A549 (cell line): ENCODE data around the gene HESX1. TPM values are rescaled to one million over a fixed set of nuclear protein-coding genes. Genes with fewer than 3 reads are reported as not detected.

ENCODE experiments used
- ATAC-seq, 2 experiments: fragments of 200-7000 bp in 1 of 2; fragments of >200 bp in 1 of 2; cut with Nextera tagmentation in 1 of 2; cut with Tn5 transposase in 1 of 2; 3 replicates each; pipeline versions ENCODE4 v1.8.0 to v1.9.1; 2018 to 2020; ENCODE audit warnings: mild to moderate bottlenecking in 1 of 2, moderate library complexity in 1 of 2
- CTCF ChIA-PET: fragments of 300-600 bp; sonication (Branson Sonifier 250); formaldehyde crosslinking; extraction: SDS; loops from one replicate; lab custom pipeline; 2021; ENCODE audit warnings: antibody characterized with exemption, inconsistent platforms; lab: Yijun Ruan, JAX
- POLR2A ChIA-PET: fragments of 350-600 bp; formaldehyde crosslinking; extraction: SDS; loops from one replicate; lab custom pipeline; 2021; ENCODE audit warnings: antibody characterized with exemption, inconsistent platforms; lab: Yijun Ruan, JAX
- DNase-seq, 2 experiments: peaks; one replicate each; pipeline versions ENCODE4 v3.0.0 to v3.0.0-alpha.2; 2011 to 2016; ENCODE audit warnings: low read depth in 1 of 2, low spot score in 1 of 2
- FAIRE-seq: peaks from 2 replicates; lab custom pipeline; 2011; peaks lifted over from hg19 to GRCh38; lab: Jason Lieb, UNC
- H3K27ac ChIP-seq, 2 experiments: fragments of >200 bp; sonication (Bioruptor Twin); formaldehyde crosslinking; 3 replicates each; pipeline ENCODE4 v1.5.1; 2016 to 2017
- H3K4me1 ChIP-seq: fragments of >200 bp; sonication (Bioruptor Twin); formaldehyde crosslinking; 3 replicates; pipeline ENCODE4 v1.6.1; 2016
- H3K4me2 ChIP-seq: fragments of >200 bp; sonication (Bioruptor Twin); formaldehyde crosslinking; 3 replicates; pipeline ENCODE4 v1.6.1; 2016
- H3K4me3 ChIP-seq: fragments of >200 bp; sonication (Bioruptor Twin); formaldehyde crosslinking; 3 replicates; pipeline ENCODE4 v1.5.1; 2016
- H3K9me3 ChIP-seq: fragments of >200 bp; sonication (Bioruptor Twin); formaldehyde crosslinking; 3 replicates; pipeline ENCODE4 v1.6.1; 2016
- ATOH8 ChIP-seq: fragments of 250-450 bp; sonication (Bioruptor Pico); IDR thresholded peaks from 2 replicates; pipeline ENCODE4 v1.5.0; 2020; ENCODE audit warnings: low read depth, mild to moderate bottlenecking, moderate library complexity
- BCL3 ChIP-seq: fragments of >200 bp; sonication (Bioruptor Twin); formaldehyde crosslinking; IDR thresholded peaks from 3 replicates; pipeline ENCODE4 v1.6.1; 2016
- CBX8 ChIP-seq: fragments of 200-600 bp; sonication (generic); IDR thresholded peaks from 2 replicates; pipeline ENCODE4 v1.6.1; 2016
- CEBPB ChIP-seq, 2 experiments: fragments of >200 bp in 1 of 2; sonication (Bioruptor Twin) in 1 of 2; formaldehyde crosslinking in 1 of 2; IDR thresholded peaks; 2 replicates each; pipeline ENCODE4 v1.6.1; 2012 to 2016
- E2F6 ChIP-seq: IDR thresholded peaks from 2 replicates; pipeline ENCODE4 v1.6.1; 2012; ENCODE audit warnings: low read depth, borderline replicate concordance
- ELK1 ChIP-seq: fragments of 150-350 bp; IDR thresholded peaks from 2 replicates; pipeline ENCODE4 v1.6.1; 2014; ENCODE audit warnings: low read depth, mild to moderate bottlenecking, low read length
- EP300 ChIP-seq, 2 experiments: fragments of >200 bp; sonication (Bioruptor Twin); formaldehyde crosslinking; IDR thresholded peaks; 2 replicates in 1 of 2; 3 replicates in 1 of 2; pipeline ENCODE4 v1.6.1; 2016 to 2017
- ESRRA ChIP-seq: fragments of 150-350 bp; IDR thresholded peaks from 2 replicates; pipeline ENCODE4 v1.6.1; 2014; ENCODE audit warnings: mild to moderate bottlenecking, low read length, borderline replicate concordance
- FOSL2 ChIP-seq, 2 experiments: fragments of 450-650 bp in 1 of 2; fragments of >200 bp in 1 of 2; sonication (Bioruptor Twin) in 1 of 2; formaldehyde crosslinking; IDR thresholded peaks; 2 replicates each; pipeline versions ENCODE4 v1.5.0 to v1.6.1; 2016 to 2020; ENCODE audit warnings: mild to moderate bottlenecking in 1 of 2, moderate library complexity in 1 of 2
- HES2 ChIP-seq: fragments of >200 bp; sonication (Bioruptor Twin); formaldehyde crosslinking; IDR thresholded peaks from 2 replicates; pipeline ENCODE4 v1.6.1; 2016
- HEYL ChIP-seq: fragments of 250-450 bp; sonication (Bioruptor Pico); IDR thresholded peaks from 2 replicates; pipeline ENCODE4 v1.8.0; 2021; ENCODE audit warnings: mild to moderate bottlenecking, moderate library complexity
- HMGXB4 ChIP-seq: fragments of 250-450 bp; sonication (Bioruptor Pico); IDR thresholded peaks from 2 replicates; pipeline ENCODE4 v1.5.0; 2021; ENCODE audit warnings: mild to moderate bottlenecking, moderate library complexity, borderline replicate concordance
- HOXB13 ChIP-seq: fragments of 250-450 bp; sonication (Bioruptor Pico); IDR thresholded peaks from 2 replicates; pipeline ENCODE4 v1.5.0; 2020; ENCODE audit warnings: low read depth, mild to moderate bottlenecking, moderate library complexity
- HOXB5 ChIP-seq: fragments of 250-450 bp; sonication (Bioruptor Pico); IDR thresholded peaks from 2 replicates; pipeline ENCODE4 v1.5.0; 2020; ENCODE audit warnings: mild to moderate bottlenecking, moderate library complexity
- KDM5A ChIP-seq: fragments of 200-600 bp; sonication (generic); IDR thresholded peaks from 2 replicates; pipeline ENCODE4 v1.6.1; 2016; ENCODE audit warnings: antibody characterized with exemption, mild to moderate bottlenecking
- MAFK ChIP-seq: fragments of 450-650 bp; IDR thresholded peaks from 2 replicates; pipeline ENCODE4 v1.6.1; 2014; ENCODE audit not compliant: partially characterized antibody
- MAX ChIP-seq: IDR thresholded peaks from 2 replicates; pipeline ENCODE4 v1.6.1; 2012
- NFE2L2 ChIP-seq: fragments of 150-350 bp; conservative IDR thresholded peaks from 2 replicates; pipeline ENCODE4 v1.6.1; 2014; ENCODE audit warnings: low read length
- NR3C1 ChIP-seq: fragments of >200 bp; sonication (Bioruptor Twin); formaldehyde crosslinking; IDR thresholded peaks from 3 replicates; pipeline ENCODE4 v1.6.1; 2017
- POLR2AphosphoS2 ChIP-seq: conservative IDR thresholded peaks from 2 replicates; pipeline ENCODE4 v1.6.1; 2012; ENCODE audit warnings: low read length, improper control_type of control experiment, inconsistent platforms
- RARB ChIP-seq: fragments of 250-450 bp; sonication (Bioruptor Pico); IDR thresholded peaks from 2 replicates; pipeline ENCODE4 v1.8.0; 2021; ENCODE audit warnings: mild to moderate bottlenecking, moderate library complexity
- ZNF302 ChIP-seq: fragments of 250-450 bp; sonication (Bioruptor Pico); IDR thresholded peaks from 2 replicates; pipeline ENCODE4 v1.9.0; 2021; ENCODE audit warnings: inconsistent platforms, mild to moderate bottlenecking, moderate library complexity
- ZSCAN20 ChIP-seq: fragments of 250-450 bp; sonication (Bioruptor Pico); IDR thresholded peaks from 2 replicates; pipeline ENCODE4 v1.8.0; 2022; ENCODE audit warnings: mild to moderate bottlenecking, moderate library complexity
- WGBS: methylation state at CpG from one replicate; pipeline ENCODE4 v1.1.6; 2017; ENCODE audit errors: missing lambda C conversion rate; 5-methylcytosine and 5-hydroxymethylcytosine counted together
- polyA minus RNA-seq: library from RNA; depleted of rRNA, polyadenylated mRNA; stranded (reverse); fragments of >200 nt; gene quantifications from 2 replicates; pipeline ENCODE4 v1.2.3, GENCODE V29; 2011; rRNA and poly(A)+ RNA removed
- polyA plus RNA-seq, 4 experiments: library from polyadenylated mRNA; depleted of rRNA in 3 of 4; stranded (reverse); fragments of >200 nt; fragmentation: RNase III in 1 of 4; extraction: RNeasy Plus Mini Kit Qiagen cat#74134 plus additional on column Dnase treatment in 1 of 4; gene quantifications; 2 replicates in 3 of 4; 3 replicates in 1 of 4; pipeline ENCODE4 v1.2.3, GENCODE V29; 2011 to 2017

Gene HESX1
- 0.87 and 1.5 TPM in 2 replicates for polyA plus RNA-seq (2011; rRNA removed)
- 0.19 and 0.21 TPM in 2 replicates for polyA plus RNA-seq (2012; cell fraction: cytosol; rRNA removed)
- 0.18 TPM in 1 of 2 replicates, not detected in the other for polyA plus RNA-seq (2012; cell fraction: nucleus; rRNA removed)
- 0.16 to 0.35 TPM (median 0.29 TPM) in 3 replicates for polyA plus RNA-seq (2017; fragmentation: RNase III; extraction: RNeasy Plus Mini Kit Qiagen cat#74134 plus additional on column Dnase treatment)
- polyA minus RNA-seq = 0.44 and 0.50 TPM in 2 replicates

- no peaks in the 10 kb centered on the region for H3K4me1 ChIP-seq
- no peak for DNase-seq
- ATAC-seq = no peak
- ChIA-PET CTCF (interaction anchor here (1.2 to 1.6 kb wide), 3 partner anchors 22 to 29 kb away, joined by 4 to 5 read pairs (median 5); no protein-coding TSS in a partner anchor), POLR2A (no interaction called here)
- no peak within 1 kb of the TSS for H3K27ac ChIP-seq
- no peaks in the 10 kb centered on the region for H3K9me3 ChIP-seq
- no peak for TF ChIP-seq KDM5A
- TF ChIP-seq HEYL = no peak
- no peak for TF ChIP-seq NR3C1
- TF ChIP-seq CBX8 = no peak
- TF ChIP-seq HMGXB4 = no peak
- TF ChIP-seq POLR2AphosphoS2 = no peak
- TF ChIP-seq HOXB13 (CRISPR knock-in tag) = no peak
- TF ChIP-seq E2F6 = no peak
- no peak for TF ChIP-seq CEBPB (IDR thresholded peaks at IDR 0.05)
- no peak for TF ChIP-seq ZSCAN20
- TF ChIP-seq NFE2L2 = no peak
- TF ChIP-seq BCL3 = no peak
- H3K4me3 ChIP-seq = no peak within 1 kb of the TSS
- no peak for FAIRE-seq
- no peak within 1 kb of the TSS for H3K4me2 ChIP-seq
- 54% methylated on average over 4 of the region's 4 CpGs for WGBS
Observed at GRCh38 chr3:57199895-57200297, at the start of gene HESX1. Gene HESX1 (minus strand): TSS chr3:57199978. CDS start chr3:57199918, 60 bp downstream.

GRCh38 chr3:57244946-57245345, 45.2 kb upstream of the HESX1 start:
- no peak for DNase-seq
- Histone ChIP-seq H3K9me3 (no peaks in the 10 kb centered on the region), H3K4me3 (no peak overlapping the region), H3K4me1 (no peaks in the 10 kb centered on the region), H3K27ac (no peak overlapping the region)
- no peak for ATAC-seq
- POLR2A ChIA-PET = no interaction called here
- WGBS = 65% methylated on average over 2 of the region's 2 CpGs
- TF ChIP-seq HOXB5 (CRISPR knock-in tag) (no peak), POLR2AphosphoS2 (no peak), ZNF302 (CRISPR knock-in tag) (no peak), FOSL2 (IDR thresholded peaks at IDR 0.05) (no peak), FOSL2 (CRISPR knock-in tag; IDR thresholded peaks at IDR 0.05) (no peak), ATOH8 (CRISPR knock-in tag) (no peak), MAFK (no peak), MAX (no peak), RARB (CRISPR knock-in tag) (no peak), HMGXB4 (no peak), EP300 (IDR thresholded peaks at IDR 0.05) (no peak), ESRRA (no peak), KDM5A (no peak), ELK1 (no peak), HES2 (no peak), HOXB13 (CRISPR knock-in tag) (no peak), CEBPB (IDR thresholded peaks at IDR 0.05) (no peak)
- TF ChIP-seq, all 56 proteins: peak for 0
- CTCF ChIA-PET = no interaction called here
- no peak for FAIRE-seq
- no peak overlapping the region for H3K4me2 ChIP-seq
